Keratinocyte (primary cell): ENCODE measurements around the gene VMP1. TPM values are rescaled to one million over a fixed set of nuclear protein-coding genes. Genes with fewer than 3 reads are reported as not detected.

Experiments
- DNase-seq: peaks from one replicate; pipeline ENCODE4 v3.0.0-alpha.2; 2011; ENCODE audit warnings: low read depth, missing footprints, low spot score
- FAIRE-seq: peaks from 2 replicates; lab custom pipeline; 2011; peaks lifted over from hg19 to GRCh38; lab: Jason Lieb, UNC
- H2AFZ ChIP-seq: 2 replicates; pipeline ENCODE4 v1.6.0; 2012; ENCODE audit warnings: low read length, control low read depth, inconsistent platforms; ENCODE audit not compliant: control insufficient read depth
- H3K27ac ChIP-seq: 2 replicates; pipeline ENCODE4 v1.5.1; 2011; ENCODE audit warnings: low read length; ENCODE audit not compliant: control insufficient read depth, insufficient read depth
- H3K27me3 ChIP-seq: 3 replicates; pipeline ENCODE4 v1.6.0; 2011; ENCODE audit warnings: low read length; ENCODE audit not compliant: control insufficient read depth, insufficient read depth; ENCODE audit errors: extremely low read depth
- H3K36me3 ChIP-seq, 2 experiments: 2 replicates in 1 of 2; 3 replicates in 1 of 2; pipeline ENCODE4 v1.5.1; 2011; ENCODE audit warnings: low read length in 2 of 2, mild to moderate bottlenecking in 1 of 2; ENCODE audit not compliant: control insufficient read depth in 2 of 2, insufficient read depth in 2 of 2; ENCODE audit errors: extremely low read depth in 1 of 2
- H3K4me1 ChIP-seq: 3 replicates; pipeline ENCODE4 v1.5.1; 2011; ENCODE audit warnings: low read length; ENCODE audit not compliant: control insufficient read depth, insufficient read depth; ENCODE audit errors: extremely low read depth
- H3K4me2 ChIP-seq: 3 replicates; pipeline ENCODE4 v1.6.0; 2011; ENCODE audit warnings: low read depth, low read length; ENCODE audit not compliant: control insufficient read depth, insufficient read depth; ENCODE audit errors: extremely low read depth
- H3K4me3 ChIP-seq, 3 experiments: fragments of 200-600 bp in 1 of 3; sonication (generic) in 1 of 3; 2 replicates in 2 of 3; 3 replicates in 1 of 3; pipeline ENCODE4 v1.5.1; 2011 to 2016; ENCODE audit warnings: low read length in 3 of 3, mild to moderate bottlenecking in 3 of 3, control low read depth in 2 of 3, inconsistent platforms in 1 of 3, low read depth in 1 of 3, mixed read lengths in 1 of 3, mixed run types in 1 of 3, moderate library complexity in 1 of 3; ENCODE audit not compliant: control insufficient read depth in 2 of 3, insufficient read depth in 2 of 3; ENCODE audit errors: extremely low read depth in 1 of 3
- H3K79me2 ChIP-seq: 2 replicates; pipeline ENCODE4 v1.6.0; 2012; ENCODE audit warnings: low read length; ENCODE audit not compliant: control insufficient read depth, insufficient read depth
- H3K9ac ChIP-seq: 3 replicates; pipeline ENCODE4 v1.6.0; 2011; ENCODE audit warnings: low read length; ENCODE audit not compliant: control insufficient read depth, insufficient read depth; ENCODE audit errors: extremely low read depth
- H3K9me1 ChIP-seq: 3 replicates; pipeline ENCODE4 v1.6.0; 2011; ENCODE audit warnings: low read length; ENCODE audit not compliant: control insufficient read depth, insufficient read depth; ENCODE audit errors: extremely low read depth
- H3K9me3 ChIP-seq: 2 replicates; pipeline ENCODE4 v1.5.1; 2012; ENCODE audit warnings: low read depth, low read length; ENCODE audit not compliant: control insufficient read depth
- H4K20me1 ChIP-seq: 3 replicates; pipeline ENCODE4 v1.6.0; 2011; ENCODE audit warnings: low read length; ENCODE audit not compliant: control insufficient read depth, insufficient read depth; ENCODE audit errors: extremely low read depth
- EZH2 ChIP-seq: IDR thresholded peaks from one replicate; pipeline ENCODE4 v1.6.1; 2012; ENCODE audit warnings: inconsistent platforms, mild to moderate bottlenecking, low read length, moderate library complexity
- dilution Hi-C: fragments of 300-500 bp; cut with MboI; formaldehyde crosslinking; loops from one replicate; pipeline ENCODE4 v1.7.0; 2020; ENCODE audit warnings: low sequenced_read_pairs; ENCODE audit not compliant: extremely low pct_ligation_motif_present
- polyA plus RNA-seq, 5 experiments: library from polyadenylated mRNA; depleted of rRNA in 3 of 5; stranded (reverse) in 3 of 5; stranded (forward) in 1 of 5; unstranded in 1 of 5; fragments of >200 nt; gene quantifications; 1 replicate in 1 of 5; 2 replicates in 3 of 5; 3 replicates in 1 of 5; pipeline versions ENCODE4 v1.2.1 to v1.2.3, GENCODE V29; 2011 to 2012; ENCODE audit warnings: missing spikeins in 2 of 5, low read depth in 1 of 5, low replicate concordance in 1 of 5
- TF ChIP-seq, protein P1 (sequence below), 3 experiments: IDR thresholded peaks in 1 of 3; conservative IDR thresholded peaks in 1 of 3; optimal IDR thresholded peaks in 1 of 3; 2 replicates in 2 of 3; 3 replicates in 1 of 3; pipeline versions ENCODE3 to v1.5.1; 2011; ENCODE audit warnings: low read length in 3 of 3, mild to moderate bottlenecking in 3 of 3, moderate library complexity in 2 of 3, control low read depth in 1 of 3, inconsistent platforms in 1 of 3; ENCODE audit not compliant: insufficient read depth in 2 of 3; ENCODE audit errors: extremely low read depth in 1 of 3

The VMP1 gene
- polyA plus RNA-seq, 1 donor (not counting 4 experiments of a cell fraction or from before 2014, with no cell fraction given), result 303 TPM

DNA sequence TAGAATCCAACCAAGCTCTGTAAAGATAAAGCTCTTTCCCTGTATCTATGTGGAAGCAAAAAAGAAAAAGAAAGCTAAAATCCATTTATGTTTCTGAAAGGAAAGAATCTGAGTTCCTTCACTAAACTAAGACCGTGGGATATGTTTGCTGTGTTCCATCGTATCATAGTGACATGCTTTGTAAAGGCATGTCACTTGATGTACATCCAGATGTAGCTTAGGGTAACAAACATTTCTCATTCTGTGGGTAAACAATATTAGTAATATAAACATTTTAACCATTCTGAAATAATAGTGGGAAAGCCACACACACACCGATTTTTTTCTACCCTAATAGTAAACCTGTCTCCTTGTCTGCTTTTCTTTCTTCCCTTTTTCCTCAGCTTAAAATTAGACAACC, 107.2 kb downstream of the VMP1 start:
- Histone ChIP-seq H3K9me1 (no peaks in the 10 kb centered on the region), H3K79me2 (no peaks in the 10 kb centered on the region), H3K36me3 (peaks cover 0 to 2% of the 10 kb centered on the region in 2 experiments), H3K9me3 (no peaks in the 10 kb centered on the region), H2AFZ (no peak overlapping the region), H3K4me3 (no peak overlapping the region), H3K27me3 (no peaks in the 10 kb centered on the region), H3K9ac (no peak overlapping the region), H4K20me1 (no peaks in the 10 kb centered on the region), H3K4me1 (no peaks in the 10 kb centered on the region), H3K27ac (no peak overlapping the region), H3K4me2 (no peak overlapping the region)
- DNase-seq, result no peak
- FAIRE-seq, result no peak
- no peak for TF ChIP-seq EZH2
- TF ChIP-seq, protein P1, sequence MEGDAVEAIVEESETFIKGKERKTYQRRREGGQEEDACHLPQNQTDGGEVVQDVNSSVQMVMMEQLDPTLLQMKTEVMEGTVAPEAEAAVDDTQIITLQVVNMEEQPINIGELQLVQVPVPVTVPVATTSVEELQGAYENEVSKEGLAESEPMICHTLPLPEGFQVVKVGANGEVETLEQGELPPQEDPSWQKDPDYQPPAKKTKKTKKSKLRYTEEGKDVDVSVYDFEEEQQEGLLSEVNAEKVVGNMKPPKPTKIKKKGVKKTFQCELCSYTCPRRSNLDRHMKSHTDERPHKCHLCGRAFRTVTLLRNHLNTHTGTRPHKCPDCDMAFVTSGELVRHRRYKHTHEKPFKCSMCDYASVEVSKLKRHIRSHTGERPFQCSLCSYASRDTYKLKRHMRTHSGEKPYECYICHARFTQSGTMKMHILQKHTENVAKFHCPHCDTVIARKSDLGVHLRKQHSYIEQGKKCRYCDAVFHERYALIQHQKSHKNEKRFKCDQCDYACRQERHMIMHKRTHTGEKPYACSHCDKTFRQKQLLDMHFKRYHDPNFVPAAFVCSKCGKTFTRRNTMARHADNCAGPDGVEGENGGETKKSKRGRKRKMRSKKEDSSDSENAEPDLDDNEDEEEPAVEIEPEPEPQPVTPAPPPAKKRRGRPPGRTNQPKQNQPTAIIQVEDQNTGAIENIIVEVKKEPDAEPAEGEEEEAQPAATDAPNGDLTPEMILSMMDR (optimal IDR thresholded peaks at IDR 0.05 in 1 of 3, IDR thresholded peaks at IDR 0.05 in 1 of 3, conservative IDR thresholded peaks at IDR 0.05 in 1 of 3; ENCODE audit: extremely low read depth in 1 of 3, insufficient read depth in 2 of 3, low read length in 3 of 3), result no peak
- dilution Hi-C loops, result no loop called here

DNA sequence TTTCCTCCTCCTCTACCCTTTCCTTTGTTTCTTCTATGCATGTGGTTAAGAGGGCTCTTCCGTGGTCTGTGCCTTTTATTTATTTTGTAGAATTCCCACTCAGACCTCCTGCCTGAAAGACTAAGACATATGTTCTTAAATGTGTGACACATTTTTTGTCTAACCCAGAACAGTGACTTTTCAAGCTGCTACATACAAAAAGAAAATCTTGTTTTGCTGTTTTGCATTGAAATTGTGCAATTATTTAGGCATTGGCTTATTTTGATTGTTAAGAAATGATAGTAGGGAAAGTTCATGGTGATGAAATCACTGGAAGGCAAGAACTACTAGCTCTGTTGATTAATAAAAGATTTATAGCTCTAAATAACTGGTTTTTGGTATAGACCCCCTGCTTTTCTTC, 108.5 kb downstream of the VMP1 start:
- Histone ChIP-seq H3K27ac (no peak overlapping the region), H2AFZ (no peak overlapping the region), H3K4me2 (no peak overlapping the region), H3K9me3 (no peaks in the 10 kb centered on the region), H4K20me1 (no peaks in the 10 kb centered on the region), H3K79me2 (no peaks in the 10 kb centered on the region), H3K4me1 (no peaks in the 10 kb centered on the region), H3K9ac (no peak overlapping the region), H3K27me3 (no peaks in the 10 kb centered on the region), H3K36me3 (peaks cover 0 to 2% of the 10 kb centered on the region in 2 experiments), H3K4me3 (no peak overlapping the region), H3K9me1 (no peaks in the 10 kb centered on the region)
- dilution Hi-C loops, result no loop called here
- TF ChIP-seq, protein P1 (optimal IDR thresholded peaks at IDR 0.05 in 1 of 3, IDR thresholded peaks at IDR 0.05 in 1 of 3, conservative IDR thresholded peaks at IDR 0.05 in 1 of 3; ENCODE audit: extremely low read depth in 1 of 3, insufficient read depth in 2 of 3, low read length in 3 of 3), result no peak
- no peak for TF ChIP-seq EZH2
- FAIRE-seq (no peak), DNase-seq (no peak)
